HL-60 (cell line): ENCODE measurements around the gene AHDC1.

ENCODE experiments used
- DNase-seq, 2 experiments: peaks; one replicate each; pipeline ENCODE4 v3.0.0-alpha.2; 2010 to 2020; ENCODE audit warnings: low read depth in 1 of 2, low spot score in 1 of 2
- H3K27ac ChIP-seq: fragments of 250-450 bp; sonication (Bioruptor Pico); replicated peaks from 2 replicates; pipeline ENCODE4 v1.5.1; 2020; ENCODE audit warnings: mild to moderate bottlenecking, moderate library complexity
- H3K27me3 ChIP-seq: fragments of 250-450 bp; sonication (Bioruptor Pico); 2 replicates; pipeline ENCODE4 v1.5.1; 2021; ENCODE audit warnings: mild to moderate bottlenecking, moderate library complexity; ENCODE audit not compliant: insufficient read depth, poor library complexity, severe bottlenecking
- H3K4me3 ChIP-seq: replicated peaks from 2 replicates; pipeline ENCODE4 v1.5.1; 2011; ENCODE audit warnings: mild to moderate bottlenecking, control low read depth, low read length; ENCODE audit not compliant: insufficient read depth
- GABPA ChIP-seq: IDR thresholded peaks from 2 replicates; pipeline ENCODE4 v1.6.1; 2012; ENCODE audit warnings: low read depth
- POLR2AphosphoS5 ChIP-seq: IDR thresholded peaks from 2 replicates; pipeline ENCODE4 v1.6.1; 2012; ENCODE audit warnings: low read depth
- SPI1 ChIP-seq: IDR thresholded peaks from 2 replicates; pipeline ENCODE4 v1.6.1; 2012; ENCODE audit warnings: low read depth, mild to moderate bottlenecking, borderline replicate concordance
- TF ChIP-seq, protein P1 (sequence below): IDR thresholded peaks from one replicate; pipeline ENCODE4 v1.5.1; 2011; ENCODE audit warnings: low read length, control low read depth, inconsistent platforms; ENCODE audit not compliant: insufficient read depth
- TF ChIP-seq, protein P2 (sequence below): IDR thresholded peaks from 2 replicates; pipeline ENCODE4 v1.6.1; 2012; ENCODE audit warnings: low read depth; ENCODE audit not compliant: insufficient replicate concordance

The AHDC1 gene

DNA sequence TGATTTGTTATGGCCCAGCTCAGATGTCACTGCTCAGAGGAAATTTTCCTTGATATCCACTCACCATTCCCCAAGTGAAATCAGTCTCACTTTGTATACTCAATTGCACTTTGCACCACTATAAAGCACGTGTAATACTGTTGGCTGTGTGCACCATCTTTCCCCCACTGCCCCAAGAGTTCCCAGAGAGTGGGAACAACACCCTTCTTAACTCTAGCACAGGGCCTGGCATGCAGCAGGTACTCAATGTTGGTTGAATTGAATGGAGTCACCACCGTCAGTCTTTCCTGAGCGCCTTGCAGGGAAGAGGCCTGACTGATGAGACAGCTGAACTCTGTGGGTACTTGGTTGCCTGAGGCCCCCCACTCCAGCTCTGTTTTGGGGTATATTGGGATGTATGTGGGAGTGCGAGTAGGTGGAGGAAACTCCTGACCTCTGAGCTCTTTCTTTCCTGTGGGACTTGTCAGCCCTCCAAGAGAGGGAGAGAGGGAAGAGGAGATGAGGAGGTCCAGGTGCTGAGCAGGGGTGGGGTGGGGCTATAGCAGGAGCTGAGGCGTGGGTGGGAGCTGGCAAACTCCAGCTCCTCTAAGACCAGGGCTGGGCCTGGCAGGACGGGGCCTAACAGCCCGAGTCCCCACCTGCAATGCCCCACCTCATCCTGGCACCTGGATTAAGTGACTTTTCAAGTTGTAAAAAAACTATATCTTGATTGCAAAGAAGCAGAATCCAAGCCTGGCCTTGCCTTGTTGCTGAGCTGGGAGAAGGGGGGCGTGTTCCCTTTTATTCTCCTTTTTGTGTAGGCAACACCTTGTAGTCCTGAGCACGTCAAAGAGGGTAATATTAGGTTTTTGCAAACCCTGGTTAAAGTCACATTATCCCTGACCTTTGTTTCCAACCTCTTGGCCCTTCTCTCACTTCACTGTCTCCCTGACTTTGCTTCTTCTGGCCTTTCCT is 94.5 kb downstream of the AHDC1 start:
- no peak for TF ChIP-seq GABPA
- no peak for TF ChIP-seq POLR2AphosphoS5
- TF ChIP-seq SPI1: no peak
- TF ChIP-seq, protein P1, sequence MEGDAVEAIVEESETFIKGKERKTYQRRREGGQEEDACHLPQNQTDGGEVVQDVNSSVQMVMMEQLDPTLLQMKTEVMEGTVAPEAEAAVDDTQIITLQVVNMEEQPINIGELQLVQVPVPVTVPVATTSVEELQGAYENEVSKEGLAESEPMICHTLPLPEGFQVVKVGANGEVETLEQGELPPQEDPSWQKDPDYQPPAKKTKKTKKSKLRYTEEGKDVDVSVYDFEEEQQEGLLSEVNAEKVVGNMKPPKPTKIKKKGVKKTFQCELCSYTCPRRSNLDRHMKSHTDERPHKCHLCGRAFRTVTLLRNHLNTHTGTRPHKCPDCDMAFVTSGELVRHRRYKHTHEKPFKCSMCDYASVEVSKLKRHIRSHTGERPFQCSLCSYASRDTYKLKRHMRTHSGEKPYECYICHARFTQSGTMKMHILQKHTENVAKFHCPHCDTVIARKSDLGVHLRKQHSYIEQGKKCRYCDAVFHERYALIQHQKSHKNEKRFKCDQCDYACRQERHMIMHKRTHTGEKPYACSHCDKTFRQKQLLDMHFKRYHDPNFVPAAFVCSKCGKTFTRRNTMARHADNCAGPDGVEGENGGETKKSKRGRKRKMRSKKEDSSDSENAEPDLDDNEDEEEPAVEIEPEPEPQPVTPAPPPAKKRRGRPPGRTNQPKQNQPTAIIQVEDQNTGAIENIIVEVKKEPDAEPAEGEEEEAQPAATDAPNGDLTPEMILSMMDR: no peak
- TF ChIP-seq, protein P2, sequence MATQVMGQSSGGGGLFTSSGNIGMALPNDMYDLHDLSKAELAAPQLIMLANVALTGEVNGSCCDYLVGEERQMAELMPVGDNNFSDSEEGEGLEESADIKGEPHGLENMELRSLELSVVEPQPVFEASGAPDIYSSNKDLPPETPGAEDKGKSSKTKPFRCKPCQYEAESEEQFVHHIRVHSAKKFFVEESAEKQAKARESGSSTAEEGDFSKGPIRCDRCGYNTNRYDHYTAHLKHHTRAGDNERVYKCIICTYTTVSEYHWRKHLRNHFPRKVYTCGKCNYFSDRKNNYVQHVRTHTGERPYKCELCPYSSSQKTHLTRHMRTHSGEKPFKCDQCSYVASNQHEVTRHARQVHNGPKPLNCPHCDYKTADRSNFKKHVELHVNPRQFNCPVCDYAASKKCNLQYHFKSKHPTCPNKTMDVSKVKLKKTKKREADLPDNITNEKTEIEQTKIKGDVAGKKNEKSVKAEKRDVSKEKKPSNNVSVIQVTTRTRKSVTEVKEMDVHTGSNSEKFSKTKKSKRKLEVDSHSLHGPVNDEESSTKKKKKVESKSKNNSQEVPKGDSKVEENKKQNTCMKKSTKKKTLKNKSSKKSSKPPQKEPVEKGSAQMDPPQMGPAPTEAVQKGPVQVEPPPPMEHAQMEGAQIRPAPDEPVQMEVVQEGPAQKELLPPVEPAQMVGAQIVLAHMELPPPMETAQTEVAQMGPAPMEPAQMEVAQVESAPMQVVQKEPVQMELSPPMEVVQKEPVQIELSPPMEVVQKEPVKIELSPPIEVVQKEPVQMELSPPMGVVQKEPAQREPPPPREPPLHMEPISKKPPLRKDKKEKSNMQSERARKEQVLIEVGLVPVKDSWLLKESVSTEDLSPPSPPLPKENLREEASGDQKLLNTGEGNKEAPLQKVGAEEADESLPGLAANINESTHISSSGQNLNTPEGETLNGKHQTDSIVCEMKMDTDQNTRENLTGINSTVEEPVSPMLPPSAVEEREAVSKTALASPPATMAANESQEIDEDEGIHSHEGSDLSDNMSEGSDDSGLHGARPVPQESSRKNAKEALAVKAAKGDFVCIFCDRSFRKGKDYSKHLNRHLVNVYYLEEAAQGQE: no peak
- Histone ChIP-seq H3K4me3 (no peak overlapping the region), H3K27ac (no peak overlapping the region), H3K27me3 (no peaks in the 10 kb centered on the region)
- DNase-seq: no peak

DNA sequence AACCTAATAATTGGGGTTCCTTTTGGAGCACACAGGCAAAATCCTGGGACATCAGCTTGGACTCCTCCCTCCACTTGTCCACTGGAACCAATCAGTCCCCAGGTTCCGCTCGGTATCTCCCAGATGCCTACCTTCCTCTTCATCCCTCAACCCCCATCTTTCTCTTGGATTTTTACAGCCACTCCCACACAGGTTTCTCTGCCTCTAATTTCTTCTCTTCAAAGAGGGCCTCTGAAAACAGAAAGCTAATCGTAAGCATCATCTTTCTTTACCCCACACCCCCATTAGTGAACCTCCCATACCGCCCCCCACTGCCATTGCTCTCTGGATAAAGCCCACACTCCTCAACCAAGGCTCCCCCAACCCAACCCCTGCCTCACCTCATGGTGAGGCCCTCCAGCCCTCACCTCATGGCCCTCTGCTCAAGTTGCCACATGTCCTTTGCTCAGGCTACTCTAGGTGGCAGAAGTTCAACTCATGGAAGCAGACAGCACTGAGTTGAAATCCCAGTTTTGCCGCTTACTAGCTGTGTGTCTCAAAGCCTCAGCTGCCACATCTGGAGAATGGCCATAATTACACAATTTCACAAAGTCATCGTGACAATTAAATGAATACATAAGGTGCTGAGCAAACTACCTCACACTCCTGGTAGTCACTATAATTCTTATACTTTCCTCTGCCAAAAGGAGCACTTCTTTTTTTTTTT is 95.8 kb downstream of the AHDC1 start:
- TF ChIP-seq, protein P1: no peak
- TF ChIP-seq, protein P2: no peak
- TF ChIP-seq GABPA (no peak), SPI1 (no peak), POLR2AphosphoS5 (no peak)
- no peak for DNase-seq
- H3K27me3 ChIP-seq: no peaks in the 10 kb centered on the region
- H3K27ac ChIP-seq: no peak overlapping the region
- H3K4me3 ChIP-seq: no peak overlapping the region

DNA sequence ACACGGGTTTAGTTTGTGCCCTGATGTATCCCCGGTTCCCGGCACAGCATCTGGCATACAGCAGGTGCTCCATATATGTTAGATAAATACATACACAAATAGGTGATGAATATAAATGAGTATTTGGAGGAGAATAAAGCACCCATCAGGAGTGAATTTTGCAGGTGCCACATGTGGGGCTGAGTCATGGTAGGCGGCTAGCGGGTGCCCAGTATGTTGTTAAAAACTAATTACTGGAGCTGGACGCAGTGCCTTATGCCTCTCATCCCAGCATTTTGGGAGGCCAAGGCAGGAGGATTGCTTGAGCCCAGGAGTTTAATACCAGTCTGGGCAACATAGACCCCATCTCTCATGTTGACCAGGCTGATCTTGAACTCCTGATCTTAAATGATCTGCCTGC is 97.2 kb downstream of the AHDC1 start:
- Histone ChIP-seq H3K4me3 (no peak overlapping the region), H3K27ac (no peak overlapping the region), H3K27me3 (no peaks in the 10 kb centered on the region)
- TF ChIP-seq POLR2AphosphoS5: no peak
- TF ChIP-seq, protein P2: no peak
- TF ChIP-seq SPI1: no peak
- no peak for TF ChIP-seq GABPA
- TF ChIP-seq, protein P1: no peak
- no peak for DNase-seq
